Osteocyte (in vitro differentiated cells): Measurements from ENCODE around the gene PTTG2. TPM values are rescaled to one million over a fixed set of nuclear protein-coding genes. Genes with fewer than 3 reads are reported as not detected.
"Not testable (repeated sequence)": the region's sequence is repeated elsewhere in the genome, so short reads cannot be mapped to it uniquely, and the experiment has no call there.

Experiments used
- DNase-seq: peaks from one replicate; pipeline ENCODE4 v3.0.0; 2021; ENCODE audit warnings: mixed read lengths; ENCODE audit not compliant: unreplicated experiment; ENCODE audit errors: extremely low spot score
- H3K27ac Mint-ChIP-seq: one replicate; pipeline ENCODE4 v1.8.0; 2021; ENCODE audit warnings: mild to moderate bottlenecking, mixed read lengths; ENCODE audit not compliant: unreplicated experiment
- H3K27me3 Mint-ChIP-seq: one replicate; pipeline ENCODE4 v1.8.0; 2021; ENCODE audit warnings: mixed read lengths; ENCODE audit not compliant: unreplicated experiment
- H3K36me3 Mint-ChIP-seq: one replicate; pipeline ENCODE4 v1.8.0; 2021; ENCODE audit warnings: mixed read lengths; ENCODE audit not compliant: unreplicated experiment
- H3K4me1 Mint-ChIP-seq: one replicate; pipeline ENCODE4 v1.8.0; 2021; ENCODE audit warnings: mixed read lengths; ENCODE audit not compliant: unreplicated experiment
- H3K4me3 Mint-ChIP-seq: one replicate; pipeline ENCODE4 v1.8.0; 2021; ENCODE audit warnings: mild to moderate bottlenecking, moderate library complexity, mixed read lengths; ENCODE audit not compliant: unreplicated experiment
- H3K9me3 Mint-ChIP-seq: one replicate; pipeline ENCODE4 v1.8.0; 2021; ENCODE audit warnings: mixed read lengths; ENCODE audit not compliant: unreplicated experiment
- CTCF ChIP-seq: fragments of 200-600 bp; sonication (generic); IDR thresholded peaks from 2 replicates; pipeline ENCODE4 v1.5.0; 2021; ENCODE audit warnings: antibody characterized with exemption, mild to moderate bottlenecking, moderate library complexity
- long read RNA-seq: library from polyadenylated mRNA; unstranded; transcript quantifications from one replicate; pipeline ENCODE4 v2.0.0, GENCODE V29; 2021
- total RNA-seq: library from RNA; stranded (reverse); gene quantifications from 2 replicates; pipeline ENCODE4 v1.2.1, GENCODE V29; 2021

The PTTG2 gene
- not detected in 2 replicates for total RNA-seq
- long read RNA-seq, result 0 reads

GRCh38 chr4:37960098-37960497, at the start of gene PTTG2:
Gene PTTG2, plus strand, starts transcription at chr4:37960398. Its CDS starts 37 bp downstream, at chr4:37960435.
- no peak for DNase-seq
- TF ChIP-seq CTCF, result no peak
- no peaks in the 10 kb centered on the region for H3K27me3 Mint-ChIP-seq
- H3K4me3 Mint-ChIP-seq, result no peak within 1 kb of the TSS
- no peaks in the 10 kb centered on the region for H3K36me3 Mint-ChIP-seq
- no peak within 1 kb of the TSS for H3K27ac Mint-ChIP-seq
- peaks cover 2% of the 10 kb centered on the region for H3K4me1 Mint-ChIP-seq
- H3K9me3 Mint-ChIP-seq, result no peaks in the 10 kb centered on the region

DNA sequence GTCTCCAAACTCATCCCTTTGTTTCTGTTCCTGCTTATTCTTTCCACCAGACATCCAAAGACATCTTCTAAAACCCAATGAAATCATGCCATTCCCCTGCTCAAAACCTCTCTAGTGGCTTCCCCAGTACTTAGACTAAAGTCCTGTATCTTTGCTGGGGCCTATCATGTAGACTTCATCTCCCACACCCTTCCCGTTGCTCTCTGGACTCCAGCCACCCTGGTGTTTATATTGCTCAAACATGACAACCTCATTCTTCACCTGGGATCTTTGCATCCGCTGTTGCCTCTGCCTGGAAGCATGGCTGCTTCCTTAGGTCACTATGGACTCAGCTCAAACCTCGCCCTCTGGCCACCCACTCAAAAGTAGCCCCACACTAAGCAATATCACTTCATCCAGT, 45.7 kb upstream of the PTTG2 start:
- H3K36me3 Mint-ChIP-seq, result no peaks in the 10 kb centered on the region
- no peak for TF ChIP-seq CTCF
- no peak overlapping the region for H3K27ac Mint-ChIP-seq
- peaks cover 13% of the 10 kb centered on the region for H3K27me3 Mint-ChIP-seq
- H3K9me3 Mint-ChIP-seq, result no peaks in the 10 kb centered on the region
- H3K4me3 Mint-ChIP-seq, result no peak overlapping the region
- no peak for DNase-seq
- H3K4me1 Mint-ChIP-seq, result no peaks in the 10 kb centered on the region

DNA sequence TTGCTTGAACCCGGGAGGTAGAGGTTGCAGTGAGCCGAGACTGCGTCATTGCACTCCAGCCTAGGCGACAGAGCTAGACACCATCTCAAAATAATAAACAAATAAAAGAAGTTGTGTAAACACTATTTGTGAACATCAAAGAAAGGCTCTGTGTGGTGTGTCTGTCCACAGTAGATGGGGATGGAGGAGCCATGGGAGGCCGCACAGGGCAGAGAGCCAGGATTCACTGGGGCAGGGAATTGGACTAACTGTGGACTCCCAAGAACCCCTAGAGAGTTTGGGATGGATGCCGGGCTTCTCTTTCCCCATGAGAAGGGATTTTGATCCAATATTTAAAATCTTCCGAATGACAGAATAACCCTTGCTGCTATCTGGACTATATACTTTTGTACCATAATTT, 42.8 kb upstream of the PTTG2 start:
- no peak overlapping the region for H3K4me3 Mint-ChIP-seq
- peaks cover 7% of the 10 kb centered on the region for H3K27me3 Mint-ChIP-seq
- TF ChIP-seq CTCF, result no peak
- peaks cover 5% of the 10 kb centered on the region for H3K4me1 Mint-ChIP-seq
- H3K27ac Mint-ChIP-seq, result no peak overlapping the region
- DNase-seq, result no peak
- no peaks in the 10 kb centered on the region for H3K9me3 Mint-ChIP-seq
- no peaks in the 10 kb centered on the region for H3K36me3 Mint-ChIP-seq

DNA sequence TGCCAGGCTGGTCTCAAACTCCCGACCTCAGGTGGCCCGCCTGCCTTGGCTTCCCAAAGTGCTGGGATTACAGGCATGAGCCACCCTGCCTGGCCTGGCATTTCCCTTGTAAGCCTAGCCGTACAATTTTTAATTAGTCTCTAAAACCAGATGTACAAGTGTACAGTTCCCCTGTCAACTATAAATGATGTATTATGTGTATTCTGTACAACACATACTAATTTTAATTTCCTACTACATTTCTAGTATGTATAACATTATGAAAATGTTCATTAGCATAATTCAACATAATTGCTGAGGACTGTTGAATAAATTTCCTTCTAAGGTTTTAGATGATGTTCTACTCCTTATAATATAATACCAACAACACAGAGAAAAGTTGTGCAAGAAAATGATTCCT, 41.5 kb upstream of the PTTG2 start:
- H3K36me3 Mint-ChIP-seq, result no peaks in the 10 kb centered on the region
- peaks cover 8% of the 10 kb centered on the region for H3K4me1 Mint-ChIP-seq
- no peaks in the 10 kb centered on the region for H3K9me3 Mint-ChIP-seq
- no peak for DNase-seq
- H3K27me3 Mint-ChIP-seq, result peaks cover 6% of the 10 kb centered on the region
- H3K4me3 Mint-ChIP-seq, result no peak overlapping the region
- H3K27ac Mint-ChIP-seq, result no peak overlapping the region
- no peak for TF ChIP-seq CTCF

- peaks cover 8% of the 10 kb centered on the region for H3K4me1 Mint-ChIP-seq
- peaks cover 10% of the 10 kb centered on the region for H3K27me3 Mint-ChIP-seq
- no peak for DNase-seq
- H3K27ac Mint-ChIP-seq, result no peak overlapping the region
- no peak for TF ChIP-seq CTCF
- H3K9me3 Mint-ChIP-seq, result no peaks in the 10 kb centered on the region
- no peaks in the 10 kb centered on the region for H3K36me3 Mint-ChIP-seq
- no peak overlapping the region for H3K4me3 Mint-ChIP-seq
These were observed 37.9 kb upstream of the PTTG2 start for GRCh38 chr4:37922328-37922727.

DNA sequence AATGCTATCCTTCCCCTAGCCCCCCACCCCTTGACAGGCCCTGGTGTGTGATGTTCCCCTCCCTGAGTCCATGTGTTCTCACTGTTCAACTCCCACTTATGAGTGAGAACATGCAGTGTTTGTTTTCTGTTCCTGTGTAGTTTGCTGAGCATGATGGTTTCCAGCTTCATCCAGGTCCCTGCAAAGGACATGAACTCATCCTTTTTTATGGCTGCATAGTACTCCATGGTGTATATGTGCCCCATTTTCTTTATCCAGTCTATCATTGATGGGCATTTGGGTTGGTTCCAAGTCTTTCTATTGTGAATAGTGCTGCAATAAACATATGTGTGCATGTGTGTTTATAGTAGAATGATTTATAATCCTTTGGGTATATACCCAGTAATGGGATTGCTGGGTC, 37.1 kb upstream of the PTTG2 start:
- H3K27me3 Mint-ChIP-seq, result peaks cover 14% of the 10 kb centered on the region
- H3K4me1 Mint-ChIP-seq, H3K27ac Mint-ChIP-seq, H3K9me3 Mint-ChIP-seq, H3K4me3 Mint-ChIP-seq, H3K36me3 Mint-ChIP-seq, DNase-seq: not testable (repeated sequence)
